Fibroblast of lung (primary cell): ENCODE measurements around the gene CADM2.

Experiments
- EZH2 ChIP-seq: IDR thresholded peaks from 2 replicates; pipeline ENCODE4 v1.5.1; 2012; ENCODE audit warnings: low read length, control low read depth, mild to moderate bottlenecking; ENCODE audit errors: missing control alignments
- TF ChIP-seq, protein P1 (sequence below), 2 donors: IDR thresholded peaks in 1 of 2; conservative IDR thresholded peaks in 1 of 2; 1 replicate in 1 of 2; 2 replicates in 1 of 2; pipeline ENCODE4 v1.5.1; 2011 to 2012; ENCODE audit warnings: low read length in 2 of 2, control low read depth in 1 of 2, inconsistent platforms in 1 of 2, low read depth in 1 of 2, mild to moderate bottlenecking in 1 of 2

DNA sequence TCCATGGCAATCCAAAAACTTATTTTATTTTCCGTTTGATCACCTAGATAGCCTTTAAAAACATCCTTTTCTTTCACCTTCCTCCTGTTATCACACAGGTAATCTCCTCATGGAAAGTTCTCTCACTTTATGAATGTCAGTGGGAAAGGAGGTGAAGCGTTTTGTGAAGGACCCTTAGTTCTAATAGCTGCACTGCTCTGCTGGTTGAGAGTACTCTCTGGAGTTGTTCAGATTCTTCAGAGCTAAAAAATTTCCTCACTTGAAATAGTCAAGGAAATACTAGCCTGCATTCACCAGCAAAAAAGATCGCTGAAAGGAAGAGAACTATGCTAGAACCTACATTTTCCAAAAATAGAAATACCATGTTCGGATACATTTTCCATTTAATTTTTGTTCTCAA, 1097.2 kb downstream of the CADM2 start:
- TF ChIP-seq, protein P1, sequence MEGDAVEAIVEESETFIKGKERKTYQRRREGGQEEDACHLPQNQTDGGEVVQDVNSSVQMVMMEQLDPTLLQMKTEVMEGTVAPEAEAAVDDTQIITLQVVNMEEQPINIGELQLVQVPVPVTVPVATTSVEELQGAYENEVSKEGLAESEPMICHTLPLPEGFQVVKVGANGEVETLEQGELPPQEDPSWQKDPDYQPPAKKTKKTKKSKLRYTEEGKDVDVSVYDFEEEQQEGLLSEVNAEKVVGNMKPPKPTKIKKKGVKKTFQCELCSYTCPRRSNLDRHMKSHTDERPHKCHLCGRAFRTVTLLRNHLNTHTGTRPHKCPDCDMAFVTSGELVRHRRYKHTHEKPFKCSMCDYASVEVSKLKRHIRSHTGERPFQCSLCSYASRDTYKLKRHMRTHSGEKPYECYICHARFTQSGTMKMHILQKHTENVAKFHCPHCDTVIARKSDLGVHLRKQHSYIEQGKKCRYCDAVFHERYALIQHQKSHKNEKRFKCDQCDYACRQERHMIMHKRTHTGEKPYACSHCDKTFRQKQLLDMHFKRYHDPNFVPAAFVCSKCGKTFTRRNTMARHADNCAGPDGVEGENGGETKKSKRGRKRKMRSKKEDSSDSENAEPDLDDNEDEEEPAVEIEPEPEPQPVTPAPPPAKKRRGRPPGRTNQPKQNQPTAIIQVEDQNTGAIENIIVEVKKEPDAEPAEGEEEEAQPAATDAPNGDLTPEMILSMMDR (conservative IDR thresholded peaks at IDR 0.05 in 1 of 2, IDR thresholded peaks at IDR 0.05 in 1 of 2; ENCODE audit: low read depth in 1 of 2, low read length in 2 of 2), result no peak
- TF ChIP-seq EZH2, result no peak
